ENCODE data around the gene PIN1.

The PIN1 gene

DNA sequence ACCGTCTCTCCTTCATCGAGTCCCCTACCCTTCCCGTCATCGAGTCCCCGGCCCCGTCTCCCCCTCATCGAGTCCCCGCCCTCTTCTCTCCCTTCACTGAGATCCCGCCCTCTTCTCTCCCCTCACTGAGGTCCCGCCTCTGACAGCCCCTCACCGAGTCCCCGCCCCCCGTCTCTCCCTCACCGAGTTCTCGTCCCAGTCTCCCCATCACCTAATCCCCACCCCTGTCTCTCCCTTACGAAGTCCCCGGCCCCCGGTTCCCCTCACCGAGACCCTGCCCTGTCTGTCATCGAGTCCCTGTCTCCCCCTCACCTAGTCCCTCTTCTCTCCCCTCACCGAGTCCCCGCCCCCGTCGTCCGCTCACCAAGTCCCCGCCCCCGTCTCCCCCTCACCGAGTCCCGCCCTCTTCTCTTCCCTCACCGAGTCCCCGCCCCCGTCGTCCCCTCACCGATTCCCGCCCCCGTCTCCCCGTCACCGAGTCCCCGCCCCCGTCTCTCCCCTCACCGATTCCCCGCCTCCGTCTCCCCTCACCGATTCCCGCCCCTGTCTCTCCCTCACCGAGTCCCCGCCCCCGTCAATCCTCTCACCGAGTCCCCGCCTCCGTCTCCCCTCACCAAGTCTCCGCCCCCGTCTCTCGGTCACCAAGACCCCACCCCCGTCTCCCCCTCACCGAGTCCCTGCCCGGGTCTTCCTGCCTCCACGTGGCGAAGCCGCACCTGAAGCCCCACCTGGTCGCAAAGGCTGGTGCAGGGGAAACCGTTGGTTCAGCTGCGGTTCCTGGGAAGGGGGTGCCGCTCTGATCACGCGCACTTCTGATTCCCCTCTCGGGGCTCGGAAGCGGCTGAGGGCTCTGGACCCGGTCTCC is 42.7 kb upstream of the PIN1 start:
- Histone ChIP-seq H3K9me3 (no peaks in the 10 kb centered on the region), H3K4me2 (peak overlapping the region; percentile 78), H3K4me3 (peak overlapping the region; percentile 77), H3K9ac (peak overlapping the region; percentile 83), H3K27me3 (no peaks in the 10 kb centered on the region), H3K4me1 (peaks cover 15% of the 10 kb centered on the region), H3K27ac (peak overlapping the region; percentile 83), H4K20me1 (no peaks in the 10 kb centered on the region), H3K36me3 (no peaks in the 10 kb centered on the region)
- TF ChIP-seq Cebpa-rat (IDR thresholded peaks at IDR 0.05) = no peak

DNA sequence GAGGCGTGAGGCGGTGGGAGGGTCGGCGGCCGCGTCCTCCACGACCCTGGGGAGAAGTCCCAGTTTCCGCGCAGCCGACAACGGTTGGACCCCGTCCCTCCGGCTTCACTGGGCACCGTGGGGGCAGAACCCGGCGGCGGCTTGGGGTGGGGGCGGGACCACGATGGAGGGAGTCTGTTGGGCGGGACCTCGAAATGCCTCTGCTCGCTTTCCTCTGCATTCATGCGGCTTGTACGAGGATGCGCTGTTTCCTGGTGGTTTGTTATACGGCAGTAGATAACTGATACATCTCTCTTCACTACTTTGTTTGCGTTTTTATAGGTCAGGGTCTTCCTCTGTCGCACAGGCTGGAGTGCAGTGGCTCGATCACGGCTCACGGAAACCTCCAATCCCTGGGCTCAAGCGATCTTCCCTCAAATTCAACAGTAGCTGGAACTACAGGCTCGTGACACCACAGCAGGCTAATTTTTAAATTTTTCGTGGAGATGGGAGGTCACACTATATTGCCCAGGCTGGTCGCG is 42.0 kb upstream of the PIN1 start:
- peak overlapping the region; percentile 83 for H3K9ac ChIP-seq
- no peaks in the 10 kb centered on the region for H3K27me3 ChIP-seq
- H3K4me3 ChIP-seq = peak overlapping the region; percentile 77
- H4K20me1 ChIP-seq = no peaks in the 10 kb centered on the region
- H3K4me2 ChIP-seq = peak overlapping the region; percentile 78
- H3K27ac ChIP-seq = peak overlapping the region; percentile 83
- no peaks in the 10 kb centered on the region for H3K36me3 ChIP-seq
- peaks cover 15% of the 10 kb centered on the region for H3K4me1 ChIP-seq
- no peak for TF ChIP-seq Cebpa-rat (IDR thresholded peaks at IDR 0.05)
- no peaks in the 10 kb centered on the region for H3K9me3 ChIP-seq

DNA sequence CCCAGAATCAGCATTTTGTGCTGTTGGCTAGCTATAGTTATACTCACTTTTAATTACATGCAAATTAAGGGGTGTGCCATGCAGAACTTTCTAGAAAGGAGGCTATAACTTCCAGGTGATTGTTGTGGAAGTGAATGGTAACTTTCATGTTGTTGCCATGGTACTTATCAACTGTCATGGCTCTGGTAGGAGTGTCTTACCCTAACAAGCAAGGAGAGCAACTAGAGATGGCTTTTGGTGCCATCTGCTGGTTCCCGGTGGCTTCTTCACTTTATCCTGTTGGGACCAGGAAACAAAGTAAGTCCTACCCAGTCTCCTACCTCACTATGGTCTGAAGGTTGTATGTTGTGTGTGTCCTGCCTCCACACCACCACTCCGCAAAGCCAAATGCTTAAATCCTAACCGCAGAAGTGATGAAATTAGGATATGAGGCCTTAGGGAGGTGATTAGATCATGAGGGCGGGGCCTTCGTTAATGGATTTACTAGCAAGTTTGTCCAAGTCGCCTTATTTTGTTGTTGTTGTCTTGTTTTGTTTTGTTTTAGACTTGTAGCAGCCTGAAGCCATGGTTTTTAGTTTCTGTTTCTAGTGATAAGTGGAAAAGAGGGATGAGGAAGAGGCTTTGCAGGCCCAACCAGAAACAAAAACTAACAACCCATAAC is 38.9 kb upstream of the PIN1 start:
- Histone ChIP-seq H3K36me3 (no peaks in the 10 kb centered on the region), H4K20me1 (no peaks in the 10 kb centered on the region), H3K27me3 (no peaks in the 10 kb centered on the region), H3K27ac (no peak overlapping the region), H3K4me3 (no peak overlapping the region), H3K9me3 (no peaks in the 10 kb centered on the region), H3K4me2 (no peak overlapping the region), H3K4me1 (peaks cover 9% of the 10 kb centered on the region), H3K9ac (no peak overlapping the region)
- TF ChIP-seq Cebpa-rat (IDR thresholded peaks at IDR 0.05) = no peak

DNA sequence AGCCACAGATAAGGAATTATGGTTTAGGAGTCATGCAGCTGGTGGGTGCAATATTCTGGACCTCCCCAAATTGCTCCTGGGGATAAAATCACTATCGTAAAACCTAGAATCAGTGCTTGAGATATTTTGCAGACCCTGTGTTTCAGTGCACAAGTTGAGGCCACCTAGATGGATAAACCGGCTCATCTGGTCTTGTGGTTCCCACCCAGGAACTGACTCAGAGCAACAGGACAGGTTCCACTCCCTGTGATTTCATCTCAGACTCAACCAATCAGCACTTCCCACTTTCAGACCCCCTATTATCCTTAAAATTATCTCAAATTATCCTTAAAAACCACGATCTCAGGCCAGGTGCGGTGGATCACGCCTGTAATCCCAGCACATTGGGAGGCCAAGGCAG is 37.2 kb upstream of the PIN1 start:
- Histone ChIP-seq H3K4me2 (no peak overlapping the region), H3K27ac (no peak overlapping the region), H3K9me3 (no peaks in the 10 kb centered on the region), H3K4me1 (peaks cover 7% of the 10 kb centered on the region), H3K27me3 (no peaks in the 10 kb centered on the region), H3K36me3 (0 out of 2 replicates have a peak, but pooled peaks cover 1% of the 10 kb centered on the region), H3K4me3 (no peak overlapping the region), H4K20me1 (no peaks in the 10 kb centered on the region), H3K9ac (no peak overlapping the region)
- TF ChIP-seq Cebpa-rat (IDR thresholded peaks at IDR 0.05) = no peak

DNA sequence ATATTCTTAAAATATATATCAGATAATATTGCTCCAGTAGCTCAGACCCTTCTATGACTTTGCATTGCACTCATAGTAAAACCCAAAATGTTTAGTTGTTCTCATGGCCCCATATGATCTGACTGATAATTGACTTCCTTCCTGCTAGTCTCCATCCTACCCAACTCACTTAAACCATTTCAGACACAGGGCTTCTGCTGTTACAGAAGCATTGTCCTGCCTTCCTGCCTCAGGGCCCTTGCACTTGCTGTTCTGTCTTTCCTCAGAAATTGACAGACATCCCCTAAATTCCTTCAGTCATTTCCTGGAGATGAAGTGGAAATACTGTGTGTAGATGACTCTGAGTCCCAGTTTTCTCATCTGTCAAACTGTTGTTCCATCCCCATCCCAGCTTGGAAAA is 36.0 kb upstream of the PIN1 start:
- Histone ChIP-seq H3K4me3 (no peak overlapping the region), H4K20me1 (no peaks in the 10 kb centered on the region), H3K9ac (no peak overlapping the region), H3K4me1 (no peaks in the 10 kb centered on the region), H3K27ac (no peak overlapping the region), H3K27me3 (no peaks in the 10 kb centered on the region), H3K9me3 (no peaks in the 10 kb centered on the region), H3K4me2 (no peak overlapping the region), H3K36me3 (0 out of 2 replicates have a peak, but pooled peaks cover 14% of the 10 kb centered on the region)
- TF ChIP-seq Cebpa-rat (IDR thresholded peaks at IDR 0.05) = no peak

DNA sequence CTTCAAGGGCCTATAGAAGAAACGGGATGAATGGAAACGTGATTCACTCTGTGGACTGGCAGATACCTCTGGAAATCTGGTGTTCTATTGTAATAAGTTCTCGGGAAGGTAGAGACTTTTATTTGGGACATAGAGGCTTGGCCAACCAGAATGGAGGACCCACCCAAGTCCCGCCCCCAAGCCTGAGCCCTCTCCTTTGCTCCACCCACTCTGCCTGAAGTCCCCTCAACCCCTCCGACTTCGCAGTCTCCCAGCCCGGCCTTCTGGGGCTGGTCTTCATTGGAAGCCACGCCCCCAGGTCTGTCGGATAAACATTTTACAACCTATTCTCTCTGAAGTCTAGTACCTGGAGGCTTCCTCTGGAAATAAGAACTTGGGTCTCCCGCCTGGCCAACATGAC is 33.1 kb upstream of the PIN1 start:
- no peaks in the 10 kb centered on the region for H3K27me3 ChIP-seq
- TF ChIP-seq Cebpa-rat (IDR thresholded peaks at IDR 0.05) = no peak
- no peak overlapping the region for H3K27ac ChIP-seq
- no peak overlapping the region for H3K4me2 ChIP-seq
- H3K9me3 ChIP-seq = no peaks in the 10 kb centered on the region
- H3K4me1 ChIP-seq = no peaks in the 10 kb centered on the region
- H3K9ac ChIP-seq = no peak overlapping the region
- no peak overlapping the region for H3K4me3 ChIP-seq
- peaks cover 37% of the 10 kb centered on the region for H3K36me3 ChIP-seq
- no peaks in the 10 kb centered on the region for H4K20me1 ChIP-seq

DNA sequence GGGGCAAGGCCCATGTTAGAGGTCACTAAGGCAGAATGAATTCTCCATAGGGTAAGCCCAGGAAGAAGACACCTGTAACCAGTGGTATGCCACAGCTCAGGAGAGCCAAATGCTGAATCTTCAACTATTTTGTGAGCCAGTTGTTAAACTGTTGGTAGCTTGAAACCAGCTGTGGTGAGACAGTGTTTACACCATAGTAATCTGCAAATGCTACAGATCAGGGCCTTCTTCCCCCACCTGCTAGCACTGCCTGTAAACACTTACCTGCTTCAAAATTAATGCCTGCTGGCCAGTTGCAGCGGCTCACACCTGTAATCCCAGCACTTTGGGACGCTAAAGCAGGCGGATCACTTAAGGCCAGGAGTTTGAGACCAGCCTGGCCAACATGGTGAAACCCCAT is 28.3 kb upstream of the PIN1 start:
- no peaks in the 10 kb centered on the region for H3K4me1 ChIP-seq
- peaks cover 8% of the 10 kb centered on the region for H4K20me1 ChIP-seq
- TF ChIP-seq Cebpa-rat (IDR thresholded peaks at IDR 0.05) = no peak
- H3K36me3 ChIP-seq = peaks cover 84% of the 10 kb centered on the region
- no peak overlapping the region for H3K4me3 ChIP-seq
- H3K27ac ChIP-seq = no peak overlapping the region
- H3K4me2 ChIP-seq = no peak overlapping the region
- H3K9ac ChIP-seq = no peak overlapping the region
- H3K9me3 ChIP-seq = no peaks in the 10 kb centered on the region
- H3K27me3 ChIP-seq = no peaks in the 10 kb centered on the region

DNA sequence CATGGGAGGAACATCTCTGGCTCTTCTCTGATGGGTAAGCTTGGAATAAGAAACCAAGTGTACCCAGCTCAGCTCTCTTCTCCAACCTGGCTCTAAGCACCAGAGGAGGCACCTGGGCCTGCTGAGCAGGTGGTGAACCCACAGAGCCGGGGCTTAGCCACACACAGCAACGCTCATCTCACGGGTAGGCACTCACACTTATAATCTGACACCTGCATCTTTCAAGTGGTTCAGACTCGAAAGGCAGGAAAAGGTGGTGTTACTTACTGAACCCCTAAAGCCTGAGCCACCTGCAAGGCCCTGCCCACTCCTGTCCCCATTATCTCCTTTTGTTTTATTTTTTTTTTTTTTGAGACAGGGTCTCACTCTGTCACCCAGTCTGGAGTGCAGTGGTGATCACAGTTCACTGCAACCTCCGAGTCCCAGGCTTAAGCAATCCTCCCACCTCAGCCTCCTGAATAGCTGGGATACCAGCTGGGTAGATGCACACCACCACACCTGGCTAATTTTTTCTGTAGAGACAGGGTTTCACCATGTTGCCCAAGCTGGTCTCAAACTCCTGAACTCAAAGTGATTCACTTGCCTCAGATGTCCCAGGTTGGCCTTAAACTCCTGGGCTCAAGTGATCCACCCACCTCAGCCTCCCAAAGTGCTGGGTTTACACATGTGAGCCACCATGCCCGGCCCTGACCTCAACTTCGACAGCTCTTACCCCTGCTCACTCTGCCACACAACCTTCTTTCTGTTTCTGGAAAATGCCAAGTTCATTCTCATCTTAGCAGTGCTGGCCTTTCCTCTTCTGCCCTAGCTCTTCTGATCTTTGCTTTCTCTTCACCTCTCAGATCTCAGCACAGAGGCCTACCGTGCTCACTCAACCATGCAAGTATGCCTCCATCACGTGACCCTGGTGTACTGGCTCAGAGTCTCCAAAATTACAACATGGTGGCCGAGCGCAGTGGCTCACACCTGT is 26.0 kb upstream of the PIN1 start:
- Histone ChIP-seq H3K4me2 (no peak overlapping the region), H3K4me1 (no peaks in the 10 kb centered on the region), H3K27ac (no peak overlapping the region), H3K27me3 (no peaks in the 10 kb centered on the region), H3K36me3 (peaks cover 91% of the 10 kb centered on the region), H4K20me1 (peaks cover 11% of the 10 kb centered on the region), H3K4me3 (no peak overlapping the region), H3K9ac (no peak overlapping the region), H3K9me3 (peaks cover 2% of the 10 kb centered on the region; the same call in 1 of the 2 replicates)
- TF ChIP-seq Cebpa-rat (IDR thresholded peaks at IDR 0.05) = no peak

DNA sequence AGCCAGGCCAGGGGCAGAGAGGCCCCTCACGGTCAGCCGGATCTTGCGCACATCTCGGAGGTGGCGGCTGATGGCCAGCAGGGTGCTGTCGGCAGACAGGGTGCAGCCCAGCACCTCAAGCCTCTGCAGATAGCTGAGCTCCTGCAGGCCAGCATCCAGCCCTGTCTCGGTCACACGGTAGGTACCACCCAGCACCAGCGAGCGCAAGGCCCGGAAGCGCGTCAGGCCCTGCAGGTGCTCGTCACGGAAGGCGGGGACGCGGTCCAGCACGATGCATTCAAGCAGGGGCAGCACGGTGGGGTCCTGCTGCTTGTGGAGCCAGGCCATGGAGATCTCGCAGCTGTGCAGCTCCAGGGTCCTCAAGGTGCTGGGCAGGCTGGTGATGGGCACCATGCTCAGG is 24.0 kb upstream of the PIN1 start:
- Histone ChIP-seq H3K36me3 (peaks cover 96% of the 10 kb centered on the region), H3K27ac (no peak overlapping the region), H3K4me1 (no peaks in the 10 kb centered on the region), H3K9me3 (peaks cover 22% of the 10 kb centered on the region), H4K20me1 (peaks cover 11% of the 10 kb centered on the region), H3K4me2 (no peak overlapping the region), H3K9ac (no peak overlapping the region), H3K4me3 (no peak overlapping the region), H3K27me3 (no peaks in the 10 kb centered on the region)
- no peak for TF ChIP-seq Cebpa-rat (IDR thresholded peaks at IDR 0.05)
